Body of pancreas (tissue), 4 donors: ENCODE measurements around the gene ADAMTS13.

Experiments
- POLR2A ChIP-seq, 3 donors: fragments of 450-650 bp; IDR thresholded peaks; one replicate each; pipeline ENCODE4 v1.6.1; 2016; ENCODE audit warnings: antibody characterized with exemption in 3 of 3, mild to moderate bottlenecking in 2 of 3
- TF ChIP-seq, protein P1 (sequence below), 7 experiments: fragments of 450-650 bp in 4 of 7; fragments of 200-600 bp in 3 of 7; sonication (generic) in 3 of 7; IDR thresholded peaks; one replicate each; pipeline ENCODE4 v1.5.1; 2016 to 2019; ENCODE audit warnings: antibody characterized with exemption in 7 of 7

DNA sequence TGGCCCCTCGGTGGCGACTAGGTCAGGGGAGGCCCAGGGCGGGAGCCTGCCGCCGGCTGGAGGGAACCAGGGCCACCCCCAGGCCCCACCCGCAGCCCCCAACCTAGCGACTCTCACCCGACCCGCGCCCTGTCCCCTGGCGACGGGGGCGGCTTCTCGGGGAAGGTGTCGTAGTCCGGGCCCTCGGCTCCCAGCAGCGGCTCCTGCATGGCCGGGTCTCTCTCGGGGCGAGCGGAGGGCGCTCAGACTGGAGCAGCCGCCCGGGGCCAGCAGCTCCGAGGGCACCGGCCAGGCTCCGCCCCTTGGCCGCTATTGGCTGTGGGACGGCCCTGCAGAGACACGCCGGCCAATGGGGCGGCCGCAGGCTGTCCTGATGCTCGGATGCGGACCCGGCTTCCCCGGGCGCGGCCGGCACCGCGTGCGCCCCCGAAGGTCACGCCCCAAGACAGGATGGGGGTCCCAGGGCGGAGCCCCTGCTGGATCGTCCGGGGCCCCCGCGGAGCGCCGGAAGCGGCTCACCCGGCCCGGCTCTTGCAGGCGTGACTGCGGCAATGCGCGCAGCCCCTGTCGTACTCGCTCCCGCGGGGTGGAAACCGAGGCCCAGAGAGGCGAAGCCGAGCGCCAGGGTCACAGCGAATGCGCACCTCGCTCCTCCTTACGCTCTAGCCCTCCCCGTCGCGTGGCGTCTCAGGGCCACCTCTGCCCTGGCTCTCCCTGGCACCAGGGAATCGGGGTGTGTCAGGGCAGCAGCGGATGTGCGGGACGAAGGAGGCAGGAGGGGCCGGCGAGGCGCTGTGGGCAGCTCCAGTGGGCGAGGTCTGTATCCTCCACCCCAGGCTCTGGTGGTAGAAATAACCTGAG, 56.9 kb downstream of the ADAMTS13 start, which contains the start of gene SLC2A6:
- TF ChIP-seq, protein P1, sequence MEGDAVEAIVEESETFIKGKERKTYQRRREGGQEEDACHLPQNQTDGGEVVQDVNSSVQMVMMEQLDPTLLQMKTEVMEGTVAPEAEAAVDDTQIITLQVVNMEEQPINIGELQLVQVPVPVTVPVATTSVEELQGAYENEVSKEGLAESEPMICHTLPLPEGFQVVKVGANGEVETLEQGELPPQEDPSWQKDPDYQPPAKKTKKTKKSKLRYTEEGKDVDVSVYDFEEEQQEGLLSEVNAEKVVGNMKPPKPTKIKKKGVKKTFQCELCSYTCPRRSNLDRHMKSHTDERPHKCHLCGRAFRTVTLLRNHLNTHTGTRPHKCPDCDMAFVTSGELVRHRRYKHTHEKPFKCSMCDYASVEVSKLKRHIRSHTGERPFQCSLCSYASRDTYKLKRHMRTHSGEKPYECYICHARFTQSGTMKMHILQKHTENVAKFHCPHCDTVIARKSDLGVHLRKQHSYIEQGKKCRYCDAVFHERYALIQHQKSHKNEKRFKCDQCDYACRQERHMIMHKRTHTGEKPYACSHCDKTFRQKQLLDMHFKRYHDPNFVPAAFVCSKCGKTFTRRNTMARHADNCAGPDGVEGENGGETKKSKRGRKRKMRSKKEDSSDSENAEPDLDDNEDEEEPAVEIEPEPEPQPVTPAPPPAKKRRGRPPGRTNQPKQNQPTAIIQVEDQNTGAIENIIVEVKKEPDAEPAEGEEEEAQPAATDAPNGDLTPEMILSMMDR (IDR thresholded peaks at IDR 0.05), result no peak
- peak in 2 of 3 donors; percentile 68 to 69 for TF ChIP-seq POLR2A (IDR thresholded peaks at IDR 0.05)
